HG03108 (cell line): Measurements from ENCODE around the gene SETDB1.

Experiments used
- ATAC-seq: cut with Tn5 transposase; IDR thresholded peaks from one replicate; pipeline ENCODE4 v1.9.1; 2021; ENCODE audit warnings: moderate library complexity; ENCODE audit not compliant: unreplicated experiment

SETDB1 gene

GRCh38 chr1:150974580-150975478, 48.7 kb downstream of the SETDB1 start, which contains the start of gene CERS2:
Gene CERS2, minus strand, starts transcription at chr1:150974835. Its CDS starts 5,745 bp downstream, at chr1:150969090.
- ATAC-seq = peak; percentile 50

- ATAC-seq = no peak
Observed at GRCh38 chr1:150976401-150976821, 50.2 kb downstream of the SETDB1 start.

GRCh38 chr1:150976879-150977694, 50.9 kb downstream of the SETDB1 start:
- no peak for ATAC-seq

GRCh38 chr1:150979092-150980056, 53.2 kb downstream of the SETDB1 start:
- ATAC-seq = peak; percentile 37

GRCh38 chr1:150981177-150981804, 55.1 kb downstream of the SETDB1 start:
- no peak for ATAC-seq

GRCh38 chr1:150981805-150982712, 55.9 kb downstream of the SETDB1 start, which contains the start of gene ANXA9:
Gene ANXA9, plus strand, starts transcription at chr1:150982292. Its CDS starts 814 bp downstream, at chr1:150983106.
- no peak for ATAC-seq

GRCh38 chr1:150985179-150985825, 59.1 kb downstream of the SETDB1 start:
- ATAC-seq = no peak

- no peak for ATAC-seq
Observed at GRCh38 chr1:150987924-150988323, 61.8 kb downstream of the SETDB1 start.

GRCh38 chr1:150992626-150993025, 66.5 kb downstream of the SETDB1 start:
- no peak for ATAC-seq

- ATAC-seq = no peak
Observed at GRCh38 chr1:150994248-150994647, 68.1 kb downstream of the SETDB1 start.

- no peak for ATAC-seq
Observed at GRCh38 chr1:150995460-150995859, 69.3 kb downstream of the SETDB1 start.

- ATAC-seq = no peak
Observed at GRCh38 chr1:150995896-150996295, 69.7 kb downstream of the SETDB1 start.

GRCh38 chr1:150997126-150997872, 71.1 kb downstream of the SETDB1 start:
- no peak for ATAC-seq

- ATAC-seq = no peak
Observed at GRCh38 chr1:150997949-150998348, 71.8 kb downstream of the SETDB1 start.

GRCh38 chr1:150999051-150999674, 73.0 kb downstream of the SETDB1 start:
- ATAC-seq = no peak

- no peak for ATAC-seq
Observed at GRCh38 chr1:150999926-151000325, 73.8 kb downstream of the SETDB1 start.

GRCh38 chr1:151000408-151000807, 74.2 kb downstream of the SETDB1 start:
- no peak for ATAC-seq
